D341Med (cell line): ENCODE data around the gene FAM199X.

ENCODE experiments used
- DNase-seq: peaks from one replicate; pipeline ENCODE4 v3.0.0; 2012; ENCODE audit warnings: low spot score

Gene FAM199X

DNA sequence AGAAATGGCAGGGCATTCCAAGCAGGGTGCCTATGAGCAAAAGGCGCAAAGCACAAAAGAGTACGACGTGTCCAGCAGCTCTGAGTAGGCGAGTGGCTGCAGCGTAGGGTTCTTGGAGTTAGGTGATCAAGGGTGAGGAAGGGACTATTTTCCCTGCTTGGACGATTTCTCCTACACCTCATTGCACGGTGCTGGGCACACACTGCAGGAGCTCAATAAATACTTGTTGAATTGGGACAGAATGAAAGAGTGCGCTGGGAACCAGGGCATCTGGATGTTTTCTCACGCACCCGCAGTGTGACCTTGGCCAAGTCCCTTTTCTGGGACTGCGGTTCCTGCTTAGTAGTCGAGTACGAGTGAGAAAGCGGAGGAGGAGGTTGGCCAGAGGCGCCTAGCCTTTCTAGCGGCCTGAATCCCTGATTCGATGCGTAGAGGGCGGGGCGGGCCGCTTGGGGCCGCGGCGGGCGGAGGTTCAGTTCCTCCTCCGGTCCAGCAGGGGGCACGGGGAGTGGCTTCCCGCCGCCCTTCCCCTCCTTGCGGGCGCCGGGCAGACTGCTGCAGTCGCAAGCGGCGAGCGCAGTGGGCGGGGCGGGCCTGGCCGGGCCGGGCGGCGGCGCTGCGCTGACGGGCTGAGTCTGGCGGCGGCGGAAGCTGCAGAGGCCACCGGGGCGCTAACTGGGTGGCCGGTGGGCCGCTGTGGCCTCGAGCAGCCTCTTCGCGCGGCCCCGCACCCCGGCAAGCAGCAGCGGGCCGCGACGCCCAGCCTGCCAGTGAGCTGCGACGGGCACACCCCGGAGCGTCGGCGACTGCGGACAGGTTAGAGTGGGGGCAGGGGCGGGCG, at the start of gene FAM199X:
TSS of gene FAM199X (plus strand) at position 560 of the 841 bp plus-strand sequence. CDS start 333 bp downstream, outside the sequence.
- DNase-seq = peak; percentile 90

DNA sequence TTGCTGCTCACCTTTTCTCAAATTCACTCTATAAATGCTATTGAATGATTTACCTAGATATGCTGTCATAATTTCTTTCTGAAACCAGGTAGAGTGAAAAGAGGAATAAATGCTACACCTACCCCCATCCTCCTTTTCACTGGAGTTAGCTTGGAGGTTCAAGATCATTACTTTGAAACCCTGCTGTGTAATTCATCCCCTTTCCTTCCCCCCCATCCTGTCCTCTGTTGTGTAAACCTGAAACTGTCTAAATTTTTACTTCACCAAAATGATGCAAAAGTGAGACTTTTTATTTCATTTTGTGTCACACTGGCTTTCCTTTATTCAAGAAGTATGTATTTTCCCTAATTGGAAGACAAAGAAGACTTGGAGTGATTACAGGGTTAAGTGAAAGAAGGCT, 48.5 kb upstream of the FAM199X start:
- no peak for DNase-seq

DNA sequence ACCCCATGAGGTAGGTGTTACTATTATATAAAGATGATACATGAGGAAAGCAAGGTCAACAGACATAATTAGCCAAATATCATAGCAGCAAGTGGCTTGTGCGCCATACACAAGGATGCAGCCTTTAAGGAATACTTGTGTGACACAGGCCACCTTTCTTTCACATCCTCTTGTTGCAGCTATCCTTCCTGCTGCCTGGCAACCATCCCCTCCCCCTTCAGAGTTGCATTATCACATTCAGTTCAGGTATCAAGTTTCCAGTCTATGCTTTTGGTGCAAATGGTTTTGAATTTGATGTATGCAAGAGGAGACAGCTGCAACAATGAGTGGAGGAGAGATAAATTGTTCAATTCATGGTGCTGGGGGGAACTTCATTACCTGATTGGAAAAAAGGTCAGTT, 47.5 kb upstream of the FAM199X start:
- no peak for DNase-seq

DNA sequence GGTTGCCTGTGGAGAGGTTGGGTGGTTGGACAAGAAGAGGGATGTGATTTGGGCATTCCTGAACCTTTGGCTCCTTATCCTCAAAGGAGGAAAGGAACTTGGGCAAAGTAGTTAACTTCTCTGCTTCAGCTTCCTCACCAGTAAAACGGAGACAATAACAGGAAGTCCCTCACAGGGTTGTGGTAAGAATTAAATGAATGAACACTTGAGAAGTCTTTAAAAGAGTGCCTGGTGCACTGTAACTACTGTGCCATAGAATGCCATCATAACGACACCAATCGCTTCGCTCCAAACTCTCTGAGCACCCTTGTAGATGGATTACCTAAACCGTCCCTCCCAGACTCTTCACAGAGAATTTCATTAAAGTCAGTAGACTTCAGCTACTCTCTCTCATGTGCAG, 43.4 kb upstream of the FAM199X start:
- DNase-seq = no peak

DNA sequence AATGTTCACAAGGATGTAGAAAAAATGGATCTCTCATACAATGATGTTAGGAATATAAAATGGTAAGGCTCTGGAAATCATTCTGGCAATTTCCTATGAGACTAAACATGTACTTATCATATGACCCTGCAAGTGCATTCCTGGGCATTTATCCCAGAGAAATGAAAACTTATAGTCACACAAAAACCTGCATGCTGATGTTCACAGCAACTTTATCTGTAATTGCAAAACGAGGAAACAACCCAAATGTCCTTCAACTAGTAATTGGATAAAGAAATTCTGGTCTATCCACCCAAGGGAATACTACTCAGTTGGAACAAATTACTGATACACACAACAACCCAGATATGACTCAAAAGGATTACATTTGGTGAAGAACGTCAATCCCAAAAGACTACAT, 39.4 kb upstream of the FAM199X start:
- DNase-seq = no peak

DNA sequence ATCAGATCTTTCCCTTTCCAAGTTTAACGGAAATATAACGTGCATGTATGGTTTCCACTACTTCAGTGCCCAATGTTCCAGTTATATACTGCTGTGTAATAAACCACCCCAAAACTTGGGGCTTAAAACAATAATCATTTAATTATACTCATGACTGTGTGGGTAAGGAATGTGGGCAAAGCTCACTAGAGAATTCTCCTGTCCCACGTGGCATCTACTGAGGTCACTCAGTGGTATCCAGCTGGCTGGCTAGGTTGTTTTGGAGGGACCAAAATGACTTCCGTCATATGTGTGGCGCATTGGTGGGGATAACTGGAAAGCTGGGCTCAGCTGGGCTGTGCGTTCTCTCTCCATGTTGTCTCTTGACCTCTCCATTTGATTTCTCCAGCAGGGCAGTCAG, 35.4 kb upstream of the FAM199X start:
- no peak for DNase-seq

DNA sequence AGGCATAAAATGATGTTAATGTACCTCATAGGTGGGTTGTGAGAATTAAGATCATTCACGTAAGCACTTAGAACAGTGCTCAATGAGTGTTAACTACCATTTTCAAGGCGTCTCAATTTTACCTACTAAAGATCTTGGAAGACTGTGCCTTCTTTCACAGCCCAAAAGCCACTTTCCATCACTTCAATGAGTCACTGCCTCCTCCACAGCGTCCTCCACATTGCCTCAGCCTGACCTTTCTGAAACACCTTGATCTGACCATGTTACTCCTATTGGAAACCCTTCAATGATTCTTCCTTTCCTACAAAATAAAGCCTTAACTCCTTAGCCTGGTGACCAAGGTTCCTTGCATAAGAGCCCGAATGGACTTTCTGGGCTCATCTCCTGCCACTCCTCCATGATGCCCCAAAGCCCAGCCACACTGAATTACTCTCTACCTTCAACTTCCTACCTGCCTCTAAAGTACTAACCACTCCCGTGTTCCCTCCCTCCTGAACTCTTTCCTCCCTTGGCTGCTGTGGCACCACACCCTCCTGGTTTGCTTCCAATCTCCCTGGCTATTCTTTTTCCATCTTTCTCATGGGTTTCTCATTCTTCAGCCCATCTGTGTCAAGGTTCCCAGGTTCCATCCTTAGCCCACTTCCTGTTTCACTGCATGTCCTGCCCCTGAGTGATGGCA, 31.5 kb upstream of the FAM199X start:
- no peak for DNase-seq

DNA sequence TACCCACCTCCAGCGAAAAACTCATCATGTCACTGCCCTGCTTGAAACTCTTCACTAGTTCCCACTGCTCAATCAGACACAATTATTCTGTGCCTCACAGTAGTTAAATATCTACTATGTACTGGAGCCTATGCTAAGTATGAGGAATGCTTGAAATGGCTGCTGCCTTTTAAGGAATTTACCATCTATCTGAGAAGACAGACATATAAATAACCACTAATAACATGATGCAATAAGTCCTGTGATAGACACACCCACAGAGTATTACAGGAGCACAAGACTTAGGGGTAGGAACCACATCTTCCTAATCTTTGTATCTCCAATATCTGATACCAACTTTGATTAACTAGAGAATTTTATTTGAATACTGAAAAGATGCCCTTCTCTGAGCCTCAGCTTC, 30.6 kb upstream of the FAM199X start:
- DNase-seq = no peak

DNA sequence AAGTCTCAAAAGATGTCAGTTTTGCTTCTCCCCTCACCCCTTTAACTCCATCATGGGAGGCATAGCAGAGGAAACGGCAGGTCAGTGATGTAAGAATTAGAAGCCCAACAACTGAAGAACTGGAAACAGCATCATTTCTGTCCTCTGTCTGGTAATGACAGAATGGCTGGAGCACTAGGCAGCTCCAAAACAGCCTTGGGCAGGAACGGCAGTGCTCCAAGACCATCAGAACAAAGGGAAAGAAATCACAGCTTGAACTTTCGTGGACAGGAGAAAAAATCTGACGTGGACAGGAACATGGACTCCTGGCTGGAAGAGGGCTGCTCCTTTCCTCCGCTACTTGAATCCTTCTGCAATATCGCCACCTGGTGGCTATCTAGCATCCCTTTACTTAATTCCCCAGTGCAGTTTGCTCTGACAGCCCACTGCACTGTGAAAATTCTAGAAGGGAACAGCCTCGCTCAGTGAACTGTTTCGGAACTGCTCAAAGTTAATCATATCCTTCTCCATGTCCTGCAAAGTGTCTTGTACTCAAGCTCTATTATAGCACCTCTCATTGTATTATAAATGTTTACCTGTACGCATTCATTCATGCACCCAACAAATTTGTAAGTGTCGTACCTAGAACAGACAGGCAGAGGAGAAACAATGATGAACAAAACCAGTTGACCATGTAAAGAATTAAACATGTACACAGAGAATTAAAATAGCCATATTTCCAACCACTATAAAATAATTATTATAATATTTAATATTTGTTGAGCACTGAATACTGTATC, 29.8 kb upstream of the FAM199X start:
- DNase-seq = peak; percentile 70

DNA sequence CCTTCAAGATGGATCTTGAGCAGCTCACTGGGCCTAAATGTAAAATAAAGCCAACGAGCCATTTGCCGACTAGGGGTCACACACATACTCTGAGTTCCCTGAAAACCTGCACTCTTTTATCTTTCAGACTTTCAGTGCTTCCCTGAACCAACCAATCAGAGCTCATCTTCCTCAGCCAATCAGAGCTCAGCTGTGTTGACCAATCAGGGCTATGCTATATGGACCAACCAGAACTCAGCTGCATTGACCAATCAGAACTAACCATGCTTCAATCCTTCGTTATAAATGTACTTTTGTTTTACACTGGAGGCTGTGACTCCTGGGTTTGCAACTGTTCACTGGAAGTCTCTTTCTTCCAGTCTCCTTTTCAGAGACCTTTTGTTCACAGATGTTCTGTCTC, 28.8 kb upstream of the FAM199X start:
- no peak for DNase-seq

DNA sequence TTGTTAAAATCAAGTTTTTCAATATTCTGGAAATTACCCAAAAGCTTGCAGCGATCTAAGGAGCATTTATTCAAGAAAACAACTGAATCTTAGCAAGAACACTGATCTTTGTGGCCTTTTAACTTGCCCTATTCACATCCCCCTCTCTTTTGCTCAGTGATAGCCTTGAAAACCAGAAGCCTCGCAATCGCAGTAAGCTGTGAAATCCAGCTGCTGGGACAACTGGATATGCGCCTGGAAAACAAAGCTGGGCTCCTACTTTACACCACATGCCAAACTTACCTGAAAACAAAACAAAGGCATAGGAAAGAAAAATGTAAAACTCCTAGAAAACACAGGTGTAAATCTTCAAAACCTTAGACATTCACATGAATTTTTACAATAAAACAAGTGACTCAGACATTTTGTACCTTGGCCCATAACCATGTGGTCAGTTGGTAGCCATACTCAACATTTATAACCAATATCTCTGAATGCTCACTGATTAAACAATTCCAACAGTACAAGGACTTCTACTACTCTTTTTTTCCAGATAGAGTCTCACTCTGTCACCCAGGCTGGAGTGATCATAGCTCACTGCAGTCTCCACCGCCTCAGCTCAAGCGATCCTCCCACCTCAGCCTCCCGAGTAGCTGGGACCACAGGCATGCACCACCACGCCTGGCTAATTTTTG, 25.0 kb upstream of the FAM199X start:
- no peak for DNase-seq

DNA sequence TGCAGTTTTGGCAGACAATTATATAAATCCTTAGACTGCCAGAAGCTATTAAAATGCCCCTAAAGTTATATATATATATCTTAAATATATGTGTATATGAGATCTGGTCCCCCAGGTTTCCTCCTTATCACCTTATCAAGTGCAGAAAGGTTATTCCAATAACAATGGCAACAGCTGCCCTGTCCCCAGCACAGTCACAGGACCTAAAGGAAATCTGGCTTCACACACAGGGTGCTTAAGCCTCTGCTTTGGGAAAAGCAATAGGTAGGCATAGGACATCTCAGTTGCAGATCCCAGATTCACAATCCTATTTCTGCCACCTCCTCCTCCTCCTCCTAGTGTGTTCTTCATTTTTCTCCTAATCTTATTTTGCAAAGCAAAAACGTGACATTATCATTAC, 15.2 kb upstream of the FAM199X start:
- no peak for DNase-seq

DNA sequence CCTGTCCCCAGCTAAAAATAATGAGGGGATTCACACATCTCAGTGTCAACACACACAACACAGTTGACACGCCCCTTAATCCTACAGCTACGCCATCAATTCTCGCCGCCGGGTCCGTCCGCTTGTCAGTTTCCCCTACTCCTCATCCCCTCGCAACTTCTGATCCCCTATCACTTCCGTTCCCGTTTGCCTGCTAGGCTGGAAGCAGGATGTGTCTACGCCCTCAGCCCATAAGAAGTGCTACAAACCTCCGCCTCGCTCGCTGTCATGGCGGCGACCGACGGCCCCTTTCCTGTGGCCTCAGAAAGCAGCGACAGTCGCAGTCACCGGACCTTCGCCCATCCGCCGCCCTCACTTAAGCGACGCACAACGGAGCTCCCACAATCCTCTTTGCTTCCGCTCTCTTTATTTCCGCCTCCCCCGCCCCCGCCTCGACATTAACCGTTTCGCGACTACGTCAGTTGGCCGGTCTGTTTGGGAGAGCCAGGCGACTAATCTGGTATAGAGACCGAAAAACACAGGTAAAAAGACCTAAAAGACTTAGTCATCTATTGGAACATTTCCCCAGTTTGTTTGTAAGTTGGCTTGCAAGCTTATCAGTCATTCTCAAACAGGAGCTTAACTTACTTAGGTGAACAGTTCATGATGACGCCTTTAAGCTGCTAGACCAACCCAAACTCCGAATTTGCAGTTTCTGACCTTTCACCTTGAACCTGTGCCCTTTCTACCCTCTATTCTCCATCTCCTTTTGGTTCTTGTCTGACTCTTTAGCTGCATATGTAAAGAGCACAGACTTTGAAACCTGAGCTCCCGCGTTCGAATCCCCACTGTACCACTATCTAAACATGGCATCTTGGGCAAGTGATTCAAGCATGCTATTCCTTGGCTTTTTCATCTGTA, 9.4 kb upstream of the FAM199X start, which contains the start of gene SLC25A53:
TSS of gene SLC25A53 (minus strand) at position 380 of the 900 bp plus-strand sequence. CDS start 51,752 bp downstream, outside the sequence.
- peak; percentile 77 for DNase-seq

DNA sequence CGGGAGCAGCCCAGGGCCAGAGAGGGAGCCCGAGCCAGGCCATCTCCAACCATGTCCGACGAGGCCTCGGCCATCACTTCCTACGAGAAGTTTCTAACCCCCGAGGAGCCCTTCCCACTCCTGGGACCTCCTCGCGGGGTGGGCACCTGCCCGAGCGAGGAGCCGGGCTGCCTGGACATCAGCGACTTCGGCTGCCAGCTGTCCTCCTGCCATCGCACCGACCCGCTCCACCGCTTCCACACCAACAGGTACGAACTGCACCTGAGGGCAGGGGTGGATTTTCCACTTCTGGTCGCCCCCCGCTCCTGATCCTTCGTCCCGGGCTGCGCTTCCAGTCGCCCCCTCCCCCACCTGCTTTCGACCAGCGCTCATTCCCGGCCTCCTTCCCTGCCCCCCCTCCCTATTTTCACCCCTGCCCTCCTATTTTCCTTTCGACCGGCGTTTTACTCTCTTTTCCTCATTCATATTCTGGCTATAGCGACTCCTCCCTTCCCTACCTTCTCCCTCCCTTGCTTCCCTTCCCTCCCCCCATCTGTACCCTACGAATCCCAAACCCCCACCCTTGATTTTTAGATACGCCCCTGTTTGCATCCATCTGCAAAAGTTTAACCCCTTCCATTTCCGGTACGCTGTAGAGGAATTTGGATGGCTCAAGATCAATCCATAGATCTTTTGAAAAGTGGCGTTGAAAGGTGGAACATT, 633 bp downstream of the FAM199X start:
- no peak for DNase-seq

DNA sequence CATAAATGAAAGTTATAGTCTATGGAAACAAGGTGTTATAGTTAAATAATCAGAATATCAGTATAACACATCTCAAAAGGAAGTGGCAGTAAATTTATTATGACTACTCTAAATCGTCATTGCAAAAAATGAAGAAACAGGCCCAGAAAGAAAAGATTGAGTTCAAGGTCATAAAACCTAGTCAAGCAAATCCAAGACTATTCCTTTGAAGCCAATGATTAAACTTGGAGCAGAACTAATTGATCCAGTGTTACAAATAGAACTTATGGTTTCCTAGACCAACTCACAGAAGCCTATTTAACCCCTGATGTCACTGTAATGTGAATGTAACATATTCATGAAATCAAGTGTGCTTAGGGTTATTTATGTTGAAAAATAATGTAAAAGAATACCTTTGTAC, 1.9 kb downstream of the FAM199X start:
- DNase-seq = no peak

DNA sequence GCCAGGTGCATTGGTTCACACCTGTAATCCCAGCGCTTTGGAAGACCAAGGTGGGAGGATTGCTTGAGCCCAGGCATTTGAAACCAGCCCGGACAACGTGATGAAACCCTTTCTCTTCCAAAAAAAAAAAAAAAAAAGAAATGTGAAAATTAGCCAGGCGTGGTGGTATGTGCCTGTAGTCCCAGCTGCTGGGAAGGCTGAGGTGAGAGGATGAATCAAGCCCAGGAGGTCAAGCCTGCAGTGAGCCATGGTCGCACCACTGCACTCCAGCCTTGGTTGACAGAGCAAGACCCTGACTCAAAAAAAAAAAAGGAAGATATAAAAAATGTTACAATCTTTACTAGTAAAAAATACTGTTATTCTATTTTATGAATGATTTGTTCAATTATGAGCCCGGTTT, 5.9 kb downstream of the FAM199X start:
- DNase-seq = no peak

DNA sequence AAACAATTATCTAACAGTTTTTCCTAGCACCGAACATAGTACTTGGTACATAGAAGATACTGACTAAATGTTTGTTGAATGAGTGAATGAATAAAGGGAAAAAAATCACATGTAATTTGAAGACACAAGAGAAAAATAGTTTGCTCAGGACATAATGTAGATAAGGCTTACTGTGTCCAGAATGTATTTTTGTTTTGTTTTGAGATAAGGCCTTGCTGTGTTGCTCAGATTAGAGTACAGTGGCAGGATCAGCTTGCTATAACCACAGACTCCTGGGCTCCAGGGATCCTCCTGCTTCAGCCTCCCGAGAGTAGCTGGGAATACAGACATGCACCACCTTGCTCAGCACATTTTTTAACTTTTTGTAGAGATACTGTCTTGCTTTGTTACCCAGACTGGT, 6.5 kb downstream of the FAM199X start:
- no peak for DNase-seq

DNA sequence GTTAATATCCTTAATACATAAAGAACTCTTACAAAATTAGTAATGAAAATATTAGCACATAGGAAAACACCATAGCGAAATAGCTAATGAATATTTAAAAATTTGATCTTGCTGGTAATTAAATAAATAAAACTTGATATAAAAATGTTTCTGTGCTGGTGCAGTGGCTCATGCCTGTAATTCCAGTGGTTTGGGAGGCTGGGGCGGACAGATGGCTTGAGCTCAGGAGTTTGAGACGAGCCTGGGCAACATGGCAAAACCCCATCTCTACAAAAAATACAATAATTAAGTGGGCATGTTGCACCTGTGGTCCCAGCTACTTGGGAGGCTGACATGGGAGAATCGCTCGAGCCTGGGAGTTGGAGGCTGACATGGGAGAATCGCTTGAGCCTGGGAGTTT, 7.6 kb downstream of the FAM199X start:
- no peak for DNase-seq

DNA sequence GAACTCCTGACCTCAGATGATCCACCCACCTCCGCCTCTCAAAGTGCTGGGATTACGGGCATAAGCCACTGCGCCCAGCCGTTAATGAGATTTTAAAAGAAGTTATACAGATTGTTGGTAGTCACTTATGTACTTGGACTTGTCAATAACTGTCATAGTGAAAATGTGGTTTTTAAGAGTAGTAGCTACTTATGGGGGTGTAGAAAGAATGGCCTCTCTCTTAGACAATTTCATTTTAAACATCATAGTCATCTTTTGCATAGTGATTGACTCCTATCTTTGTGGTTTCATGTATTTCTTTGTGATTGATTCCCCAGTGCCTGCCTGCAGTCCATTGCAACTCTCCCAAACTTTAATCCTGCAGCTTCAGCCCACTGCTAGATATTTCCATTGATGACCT, 17.4 kb downstream of the FAM199X start:
- DNase-seq = no peak

DNA sequence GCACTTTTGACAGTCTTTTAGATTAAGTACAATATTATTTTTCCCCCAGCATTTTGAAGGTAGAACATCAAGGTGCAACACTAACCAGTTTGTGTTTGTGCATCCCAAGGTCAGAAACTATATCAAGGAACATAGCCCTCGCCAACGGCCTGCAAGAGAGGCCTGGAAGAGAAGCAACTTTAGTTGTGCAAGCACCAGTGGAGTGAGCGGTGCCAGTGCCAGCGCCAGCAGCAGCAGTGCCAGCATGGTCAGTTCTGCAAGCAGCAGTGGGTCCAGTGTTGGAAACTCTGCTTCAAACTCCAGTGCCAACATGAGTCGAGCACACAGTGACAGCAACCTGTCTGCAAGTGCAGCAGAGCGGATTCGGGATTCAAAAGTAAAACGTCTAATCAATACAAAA, 21.7 kb downstream of the FAM199X start:
- DNase-seq = no peak
